Spleen (tissue), 11 donors: Measurements from ENCODE around the gene PAWR. TPM values are rescaled to one million over a fixed set of nuclear protein-coding genes. Genes with fewer than 3 reads are reported as not detected.

ENCODE experiments used
- DNase-seq: peaks from one replicate; pipeline ENCODE4 v3.0.0-alpha.2; 2020
- H3K27ac ChIP-seq, 8 donors: fragments of 200-600 bp; sonication (generic) in 7 of 8; 1 replicate in 4 of 8; 2 replicates in 4 of 8; pipeline versions ENCODE4 v1.5.0 to v1.8.0; 2016 to 2021; ENCODE audit warnings: inconsistent platforms in 4 of 8, mild to moderate bottlenecking in 4 of 8, moderate library complexity in 1 of 8
- H3K27me3 ChIP-seq, 7 donors: fragments of 200-600 bp; sonication (generic) in 6 of 7; replicated peaks in 1 of 7; 1 replicate in 4 of 7; 2 replicates in 3 of 7; pipeline versions ENCODE4 v1.5.0 to v1.8.0; 2016 to 2021; ENCODE audit warnings: inconsistent platforms in 3 of 7, mild to moderate bottlenecking in 1 of 7
- H3K36me3 ChIP-seq, 6 donors: fragments of 200-600 bp; sonication (generic) in 5 of 6; 1 replicate in 4 of 6; 2 replicates in 2 of 6; pipeline versions ENCODE4 v1.5.0 to v1.8.0; 2016 to 2021; ENCODE audit warnings: inconsistent platforms in 2 of 6
- H3K4me1 ChIP-seq, 6 donors: fragments of 200-600 bp; sonication (generic) in 5 of 6; 1 replicate in 3 of 6; 2 replicates in 3 of 6; pipeline versions ENCODE4 v1.5.0 to v1.8.0; 2016 to 2021; ENCODE audit warnings: inconsistent platforms in 3 of 6
- H3K4me3 ChIP-seq, 8 donors: fragments of 200-600 bp; sonication (generic) in 7 of 8; 1 replicate in 4 of 8; 2 replicates in 4 of 8; pipeline versions ENCODE4 v1.5.0 to v1.8.0; 2016 to 2021; ENCODE audit warnings: inconsistent platforms in 4 of 8, mild to moderate bottlenecking in 4 of 8, moderate library complexity in 2 of 8
- H3K9me3 ChIP-seq, 8 donors: fragments of 200-600 bp; sonication (generic) in 7 of 8; 1 replicate in 4 of 8; 2 replicates in 4 of 8; pipeline versions ENCODE4 v1.5.0 to v1.8.0; 2016 to 2021; ENCODE audit warnings: inconsistent platforms in 4 of 8
- POLR2A ChIP-seq, 3 donors: fragments of 450-650 bp; IDR thresholded peaks; one replicate each; pipeline ENCODE4 v1.5.1; 2017; ENCODE audit warnings: antibody characterized with exemption in 3 of 3, mild to moderate bottlenecking in 1 of 3
- POLR2AphosphoS5 ChIP-seq, 3 donors: sonication (generic); formaldehyde crosslinking; IDR thresholded peaks; one replicate each; pipeline ENCODE4 v1.5.1; 2017; ENCODE audit warnings: antibody characterized with exemption in 3 of 3
- WGBS, 5 donors: extraction: QIAGEN DNeasy Blood & Tissue Kit in 3 of 5; methylation state at CpG; one replicate each; pipeline versions ENCODE4 v1.1.5 to v1.1.7; 2013 to 2018; 5-methylcytosine and 5-hydroxymethylcytosine counted together
- intact Hi-C: fragments of 100-400 bp; cut with DNase I; formaldehyde crosslinking; loops from one replicate; pipeline ENCODE4 v1.15.0; 2023; ENCODE audit warnings: low total_unique reads
- polyA plus RNA-seq, 3 donors: library from polyadenylated mRNA; stranded (reverse); fragments of 200-250 nt; gene quantifications; one replicate each; pipeline ENCODE4 v1.2.1, GENCODE V29; 2013
- total RNA-seq, 7 donors: library from RNA; depleted of rRNA in 3 of 7; stranded (reverse); fragments of >200 nt in 3 of 7; fragmentation: NEBNext Ultra II Directional in 4 of 7; extraction: Animal tissue kit (Norgen Biotek cat#: 25700) in 4 of 7; gene quantifications; one replicate each; pipeline versions ENCODE4 v1.1.0 to v1.2.1, GENCODE V29; 2016 to 2021
- TF ChIP-seq, protein P1 (sequence below), 11 experiments: fragments of 200-600 bp in 7 of 11; fragments of 450-650 bp in 4 of 11; sonication (generic) in 4 of 11; IDR thresholded peaks in 8 of 11; conservative IDR thresholded peaks in 3 of 11; 1 replicate in 7 of 11; 2 replicates in 4 of 11; pipeline versions ENCODE4 v1.4.0 to v1.8.0; 2016 to 2021; ENCODE audit warnings: antibody characterized with exemption in 11 of 11, inconsistent platforms in 4 of 11, mild to moderate bottlenecking in 1 of 11
- donor health status: healthy with polysubstance abuse.
- donor health status: DM: no; HTN: no; CAD: no; lungs with moderate emphysema.
- donor health status: DM: no; HTN: no; CAD: no.
- donor health status: Bipolar disorder and iron deficiency.
- donor health status: healthy.
- donor health status: DM: no; HTN: no; CAD: no.
- donor health status: DM: yes; HTN: yes; CAD: no.

PAWR gene
- total and polyA plus RNA-seq, 10 donors: 16.1 to 38.0 (median 30.3) TPM

DNA sequence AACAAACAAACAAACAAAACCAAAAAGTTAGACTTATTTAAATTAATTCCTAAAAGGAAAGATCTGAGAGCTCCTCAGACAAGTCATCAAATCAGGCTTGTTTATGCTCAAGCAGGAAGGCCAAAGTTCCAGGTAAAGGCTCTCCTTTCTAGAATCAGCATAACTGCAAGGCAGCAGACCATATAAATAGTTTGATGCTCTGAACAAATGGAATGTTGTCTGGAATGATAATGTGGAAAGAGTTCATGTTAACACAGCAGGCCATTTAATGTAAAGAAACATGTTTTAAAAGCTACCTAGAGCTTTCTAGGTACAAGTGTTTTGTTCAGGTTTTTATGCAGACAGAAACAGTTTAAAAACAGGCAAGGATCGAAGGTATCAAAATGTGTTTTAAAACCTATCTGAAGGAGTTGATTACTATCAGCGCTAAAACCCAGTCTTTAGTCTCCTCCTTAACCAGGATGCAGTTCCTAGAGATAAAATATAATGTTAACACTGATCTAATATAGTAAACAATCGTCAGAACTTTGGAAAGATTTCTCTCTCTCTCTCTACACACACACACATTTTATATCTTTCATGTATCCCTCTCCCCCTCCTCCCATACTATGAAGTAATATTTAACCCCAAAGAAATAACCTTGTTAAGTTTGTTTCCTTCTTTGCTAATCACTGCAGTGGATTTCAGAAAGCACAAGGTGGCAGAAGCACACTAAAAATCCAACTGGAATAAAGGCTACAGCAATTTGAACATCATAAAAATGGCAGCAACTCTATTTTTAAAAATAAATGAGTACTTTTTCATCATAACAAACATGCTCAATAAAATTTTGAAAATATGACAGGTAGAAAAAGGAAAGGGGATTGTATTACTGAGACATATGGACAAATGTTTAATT is 135.5 kb downstream of the PAWR start:
- peaks cover 0 to 10% (median 8%) of the 10 kb centered on the region in 6 donors for H3K4me1 ChIP-seq
- DNase-seq: no peak
- 69 to 91% (median 81%) methylated on average over 3 of the region's 3 CpGs for WGBS, 5 donors
- H3K9me3 ChIP-seq: peaks cover 0 to 6% (median 0%) of the 10 kb centered on the region in 8 donors
- no peaks in the 10 kb centered on the region for H3K27me3 ChIP-seq
- H3K36me3 ChIP-seq: peaks cover 0 to 13% (median 0%) of the 10 kb centered on the region in 6 donors
- TF ChIP-seq POLR2A (IDR thresholded peaks at IDR 0.05): no peak
- TF ChIP-seq, protein P1, sequence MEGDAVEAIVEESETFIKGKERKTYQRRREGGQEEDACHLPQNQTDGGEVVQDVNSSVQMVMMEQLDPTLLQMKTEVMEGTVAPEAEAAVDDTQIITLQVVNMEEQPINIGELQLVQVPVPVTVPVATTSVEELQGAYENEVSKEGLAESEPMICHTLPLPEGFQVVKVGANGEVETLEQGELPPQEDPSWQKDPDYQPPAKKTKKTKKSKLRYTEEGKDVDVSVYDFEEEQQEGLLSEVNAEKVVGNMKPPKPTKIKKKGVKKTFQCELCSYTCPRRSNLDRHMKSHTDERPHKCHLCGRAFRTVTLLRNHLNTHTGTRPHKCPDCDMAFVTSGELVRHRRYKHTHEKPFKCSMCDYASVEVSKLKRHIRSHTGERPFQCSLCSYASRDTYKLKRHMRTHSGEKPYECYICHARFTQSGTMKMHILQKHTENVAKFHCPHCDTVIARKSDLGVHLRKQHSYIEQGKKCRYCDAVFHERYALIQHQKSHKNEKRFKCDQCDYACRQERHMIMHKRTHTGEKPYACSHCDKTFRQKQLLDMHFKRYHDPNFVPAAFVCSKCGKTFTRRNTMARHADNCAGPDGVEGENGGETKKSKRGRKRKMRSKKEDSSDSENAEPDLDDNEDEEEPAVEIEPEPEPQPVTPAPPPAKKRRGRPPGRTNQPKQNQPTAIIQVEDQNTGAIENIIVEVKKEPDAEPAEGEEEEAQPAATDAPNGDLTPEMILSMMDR (IDR thresholded peaks at IDR 0.05 in 8 of 11, conservative IDR thresholded peaks at IDR 0.05 in 3 of 11): peak in 8 of 11 experiments; percentile 9 to 45 (median 22)
- intact Hi-C loops: loop anchor here (5.0 to 10.0 kb wide), 3 partner anchors 187 to 710 kb away; no protein-coding TSS in a partner anchor
- no peak overlapping the region for H3K27ac ChIP-seq
- no peak overlapping the region for H3K4me3 ChIP-seq

GRCh38 chr12:79553863-79554574 is 136.7 kb downstream of the PAWR start:
- H3K27me3 ChIP-seq: no peaks in the 10 kb centered on the region
- peaks cover 0 to 6% (median 0%) of the 10 kb centered on the region in 8 donors for H3K9me3 ChIP-seq
- WGBS, 5 donors: 94 to 98% (median 96%) methylated on average over 12 to 24 of the region's 24 CpGs
- TF ChIP-seq, protein P1 (IDR thresholded peaks at IDR 0.05 in 8 of 11, conservative IDR thresholded peaks at IDR 0.05 in 3 of 11): no peak
- TF ChIP-seq POLR2AphosphoS5 (IDR thresholded peaks at IDR 0.05) (no peak), POLR2A (IDR thresholded peaks at IDR 0.05) (no peak)
- H3K4me3 ChIP-seq: no peak overlapping the region
- DNase-seq: no peak
- no peak overlapping the region for H3K27ac ChIP-seq
- intact Hi-C loops: loop anchor here (10.0 kb wide), 2 partner anchors 631 to 711 kb away; no protein-coding TSS in a partner anchor
- H3K36me3 ChIP-seq: peaks cover 0 to 13% (median 0%) of the 10 kb centered on the region in 6 donors
- peaks cover 0 to 10% (median 8%) of the 10 kb centered on the region in 6 donors for H3K4me1 ChIP-seq

DNA sequence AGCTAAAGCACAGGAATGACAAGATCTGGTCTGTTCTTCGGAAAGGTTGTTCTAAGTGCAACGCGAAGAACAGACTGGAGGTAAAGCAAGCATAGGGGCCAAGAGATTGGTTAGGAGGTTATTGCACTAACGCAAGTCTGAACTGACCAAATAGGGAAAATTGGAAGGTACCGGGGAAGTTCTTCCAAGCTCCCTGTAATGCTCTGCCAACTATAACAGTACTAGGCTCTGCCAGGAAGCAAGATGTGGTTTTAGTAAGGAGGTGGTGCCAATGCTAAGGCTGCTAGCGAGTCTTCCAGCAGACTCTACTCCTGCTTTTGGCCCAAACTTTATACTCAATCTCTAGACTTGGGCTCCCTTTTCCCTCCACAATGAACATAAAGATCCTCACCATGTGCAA is 138.6 kb downstream of the PAWR start:
- Histone ChIP-seq H3K4me1 (peaks cover 0 to 6% (median 3%) of the 10 kb centered on the region in 6 donors), H3K27ac (no peak overlapping the region), H3K36me3 (peaks cover 0 to 13% (median 0%) of the 10 kb centered on the region in 6 donors), H3K4me3 (no peak overlapping the region), H3K27me3 (no peaks in the 10 kb centered on the region), H3K9me3 (peaks cover 0 to 6% (median 0%) of the 10 kb centered on the region in 8 donors)
- DNase-seq: no peak
- intact Hi-C loops: loop anchor here (10.0 kb wide), 2 partner anchors 633 to 713 kb away; no protein-coding TSS in a partner anchor
- WGBS, 5 donors: 76 to 97% (median 95%) methylated on average over 6 of the region's 6 CpGs
- no peak for TF ChIP-seq POLR2A (IDR thresholded peaks at IDR 0.05)
- TF ChIP-seq POLR2AphosphoS5 (IDR thresholded peaks at IDR 0.05): no peak
- TF ChIP-seq, protein P1 (IDR thresholded peaks at IDR 0.05 in 8 of 11, conservative IDR thresholded peaks at IDR 0.05 in 3 of 11): no peak
